HEK293 (cell line): ENCODE measurements around the gene HMCN1.

Experiments used
- CTCF ChIA-PET: fragments of 350-600 bp; formaldehyde crosslinking; extraction: SDS; loops from one replicate; lab custom pipeline; 2021; ENCODE audit warnings: antibody characterized with exemption; lab: Yijun Ruan, JAX
- POLR2A ChIA-PET: fragments of 300-600 bp; formaldehyde crosslinking; extraction: SDS; loops from one replicate; lab custom pipeline; 2020; ENCODE audit warnings: antibody characterized with exemption, inconsistent platforms; lab: Yijun Ruan, JAX
- H3K27ac ChIP-seq: fragments of 200-500 bp; sonication (Bioruptor generic); 2 replicates; pipeline ENCODE4 v1.5.1; 2014; ENCODE audit warnings: low read depth, low read length, control low read depth, inconsistent platforms; ENCODE audit errors: extremely low read depth
- H3K36me3 ChIP-seq, 2 experiments: fragments of 200-500 bp in 1 of 2; sonication (Bioruptor generic) in 1 of 2; 1 replicate in 1 of 2; 2 replicates in 1 of 2; pipeline ENCODE4 v1.5.1; 2014 to 2017; ENCODE audit warnings: inconsistent platforms in 2 of 2, low read length in 2 of 2; ENCODE audit not compliant: control insufficient read depth in 2 of 2, insufficient read depth in 1 of 2
- H3K4me1 ChIP-seq: fragments of 200-500 bp; sonication (Bioruptor generic); 2 replicates; pipeline ENCODE4 v1.5.1; 2014; ENCODE audit warnings: mild to moderate bottlenecking, low read length, inconsistent platforms; ENCODE audit not compliant: control insufficient read depth, insufficient read depth
- H3K4me3 ChIP-seq: 2 replicates; pipeline ENCODE4 v1.5.1; 2011; ENCODE audit warnings: low read depth, mild to moderate bottlenecking, control low read depth, low read length, moderate library complexity
- H3K9me3 ChIP-seq: fragments of 200-500 bp; sonication (Bioruptor generic); 2 replicates; pipeline ENCODE4 v1.5.1; 2014; ENCODE audit warnings: low read depth, low read length, inconsistent platforms; ENCODE audit not compliant: control insufficient read depth, insufficient read depth
- FEZF1 ChIP-seq: fragments of 450-650 bp; formaldehyde crosslinking; IDR thresholded peaks from 2 replicates; pipeline ENCODE4 v1.5.1; 2016; ENCODE audit warnings: missing biosample characterization, missing genetic modification characterization
- GLIS1 ChIP-seq: fragments of 450-650 bp; formaldehyde crosslinking; IDR thresholded peaks from 2 replicates; pipeline ENCODE4 v1.5.1; 2016; ENCODE audit warnings: missing biosample characterization, missing genetic modification characterization
- SP2 ChIP-seq: fragments of 450-650 bp; formaldehyde crosslinking; IDR thresholded peaks from 2 replicates; pipeline ENCODE4 v1.5.1; 2016; ENCODE audit warnings: missing biosample characterization, missing genetic modification characterization
- YY1 ChIP-seq: fragments of 450-650 bp; formaldehyde crosslinking; IDR thresholded peaks from 2 replicates; pipeline ENCODE4 v1.5.1; 2018; ENCODE audit warnings: missing biosample characterization, missing genetic modification characterization
- YY2 ChIP-seq: fragments of 450-650 bp; formaldehyde crosslinking; IDR thresholded peaks from 2 replicates; pipeline ENCODE4 v1.5.1; 2016; ENCODE audit warnings: missing biosample characterization, missing genetic modification characterization
- ZBTB21 ChIP-seq: fragments of 450-650 bp; formaldehyde crosslinking; IDR thresholded peaks from 2 replicates; pipeline ENCODE4 v1.5.1; 2017; ENCODE audit warnings: missing biosample characterization, missing genetic modification characterization
- ZBTB7A ChIP-seq: fragments of 450-650 bp; formaldehyde crosslinking; IDR thresholded peaks from 2 replicates; pipeline ENCODE4 v1.5.1; 2016; ENCODE audit warnings: low read depth, missing biosample characterization, missing genetic modification characterization
- ZNF280C ChIP-seq: fragments of 450-650 bp; formaldehyde crosslinking; IDR thresholded peaks from 2 replicates; pipeline ENCODE4 v1.5.1; 2016; ENCODE audit warnings: missing biosample characterization, missing genetic modification characterization
- ZNF341 ChIP-seq: fragments of 450-650 bp; formaldehyde crosslinking; IDR thresholded peaks from 2 replicates; pipeline ENCODE4; 2016; ENCODE audit warnings: low read depth, missing biosample characterization, missing genetic modification characterization
- ZNF350 ChIP-seq: fragments of 450-650 bp; formaldehyde crosslinking; IDR thresholded peaks from 2 replicates; pipeline ENCODE4 v1.5.0; 2017; ENCODE audit warnings: missing biosample characterization, mild to moderate bottlenecking, missing genetic modification characterization
- ZNF391 ChIP-seq: fragments of 450-650 bp; formaldehyde crosslinking; IDR thresholded peaks from 2 replicates; pipeline ENCODE4 v1.5.1; 2016; ENCODE audit warnings: low read depth, missing biosample characterization, missing genetic modification characterization, borderline replicate concordance
- ZNF488 ChIP-seq: fragments of 450-650 bp; formaldehyde crosslinking; IDR thresholded peaks from 2 replicates; pipeline ENCODE4 v1.5.1; 2016; ENCODE audit warnings: missing biosample characterization, missing genetic modification characterization
- ZNF571 ChIP-seq: fragments of 450-650 bp; formaldehyde crosslinking; IDR thresholded peaks from 2 replicates; pipeline ENCODE4 v1.5.0; 2017; ENCODE audit warnings: missing biosample characterization, missing genetic modification characterization
- ZNF707 ChIP-seq: fragments of 450-650 bp; formaldehyde crosslinking; IDR thresholded peaks from 2 replicates; pipeline ENCODE4 v1.5.1; 2016; ENCODE audit warnings: missing biosample characterization, missing genetic modification characterization
- ZNF777 ChIP-seq: fragments of 450-650 bp; formaldehyde crosslinking; IDR thresholded peaks from 2 replicates; pipeline ENCODE4 v1.5.1; 2017; ENCODE audit warnings: missing biosample characterization, missing genetic modification characterization, borderline replicate concordance
- ZNF785 ChIP-seq: fragments of 450-650 bp; formaldehyde crosslinking; IDR thresholded peaks from 2 replicates; pipeline ENCODE4 v1.5.1; 2016; ENCODE audit warnings: missing biosample characterization, missing genetic modification characterization
- ZNF843 ChIP-seq: fragments of 450-650 bp; formaldehyde crosslinking; IDR thresholded peaks from 2 replicates; pipeline ENCODE4 v1.5.1; 2016; ENCODE audit warnings: missing biosample characterization, missing genetic modification characterization
- ZSCAN5A ChIP-seq: fragments of 450-650 bp; formaldehyde crosslinking; IDR thresholded peaks from 2 replicates; pipeline ENCODE4 v1.5.1; 2016; ENCODE audit warnings: missing biosample characterization, missing genetic modification characterization
- TF ChIP-seq, protein P1 (sequence below): fragments of 450-650 bp; formaldehyde crosslinking; IDR thresholded peaks from 2 replicates; pipeline ENCODE4 v1.5.1; 2017; ENCODE audit warnings: missing biosample characterization, mild to moderate bottlenecking, missing genetic modification characterization, moderate library complexity
- TF ChIP-seq, protein P2 (sequence below): fragments of 450-650 bp; formaldehyde crosslinking; IDR thresholded peaks from 2 replicates; pipeline ENCODE4 v1.5.1; 2016; ENCODE audit warnings: missing biosample characterization, missing genetic modification characterization

HMCN1 gene

GRCh38 chr1:186165303-186165702, 431.1 kb downstream of the HMCN1 start:
- ChIA-PET POLR2A (no interaction called here), CTCF (interaction anchor here (0.6 to 4.0 kb wide), 3 partner anchors 10 to 247 kb away, joined by 3 to 10 read pairs (median 3); no protein-coding TSS in a partner anchor)
- Histone ChIP-seq H3K36me3 (no peaks in the 10 kb centered on the region), H3K27ac (no peak overlapping the region), H3K4me3 (no peak overlapping the region), H3K4me1 (no peaks in the 10 kb centered on the region), H3K9me3 (no peaks in the 10 kb centered on the region)
- TF ChIP-seq ZNF341 (tag by site-specific recombination) = no peak
- no peak for TF ChIP-seq ZNF785 (tag by site-specific recombination)
- TF ChIP-seq ZNF280C (tag by site-specific recombination) = no peak
- no peak for TF ChIP-seq ZSCAN5A
- TF ChIP-seq YY1 (tag by site-specific recombination) = no peak
- TF ChIP-seq, protein P1, sequence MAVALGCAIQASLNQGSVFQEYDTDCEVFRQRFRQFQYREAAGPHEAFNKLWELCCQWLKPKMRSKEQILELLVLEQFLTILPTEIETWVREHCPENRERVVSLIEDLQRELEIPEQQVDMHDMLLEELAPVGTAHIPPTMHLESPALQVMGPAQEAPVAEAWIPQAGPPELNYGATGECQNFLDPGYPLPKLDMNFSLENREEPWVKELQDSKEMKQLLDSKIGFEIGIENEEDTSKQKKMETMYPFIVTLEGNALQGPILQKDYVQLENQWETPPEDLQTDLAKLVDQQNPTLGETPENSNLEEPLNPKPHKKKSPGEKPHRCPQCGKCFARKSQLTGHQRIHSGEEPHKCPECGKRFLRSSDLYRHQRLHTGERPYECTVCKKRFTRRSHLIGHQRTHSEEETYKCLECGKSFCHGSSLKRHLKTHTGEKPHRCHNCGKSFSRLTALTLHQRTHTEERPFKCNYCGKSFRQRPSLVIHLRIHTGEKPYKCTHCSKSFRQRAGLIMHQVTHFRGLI = no peak
- TF ChIP-seq SP2 (tag by site-specific recombination) = no peak
- no peak for TF ChIP-seq ZNF571 (tag by site-specific recombination)
- TF ChIP-seq, protein P2, sequence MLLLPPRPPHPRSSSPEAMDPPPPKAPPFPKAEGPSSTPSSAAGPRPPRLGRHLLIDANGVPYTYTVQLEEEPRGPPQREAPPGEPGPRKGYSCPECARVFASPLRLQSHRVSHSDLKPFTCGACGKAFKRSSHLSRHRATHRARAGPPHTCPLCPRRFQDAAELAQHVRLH = no peak

- TF ChIP-seq YY2 (tag by site-specific recombination) = no peak
- ChIA-PET CTCF (interaction anchor here (4.0 kb wide), 1 partner anchor 12 kb away, joined by 10 read pairs; no protein-coding TSS in a partner anchor), POLR2A (interaction anchor here (0.6 kb wide), 1 partner anchor 121 kb away, joined by 4 read pairs; no protein-coding TSS in a partner anchor)
- H3K36me3 ChIP-seq = no peaks in the 10 kb centered on the region
- no peaks in the 10 kb centered on the region for H3K4me1 ChIP-seq
- no peak overlapping the region for H3K4me3 ChIP-seq
- H3K27ac ChIP-seq = no peak overlapping the region
- no peaks in the 10 kb centered on the region for H3K9me3 ChIP-seq
Observed at GRCh38 chr1:186167096-186167668, 433.0 kb downstream of the HMCN1 start.

GRCh38 chr1:186175588-186175987, 441.4 kb downstream of the HMCN1 start:
- Histone ChIP-seq H3K36me3 (no peaks in the 10 kb centered on the region), H3K4me1 (no peaks in the 10 kb centered on the region), H3K4me3 (no peak overlapping the region), H3K27ac (no peak overlapping the region), H3K9me3 (no peaks in the 10 kb centered on the region)
- POLR2A ChIA-PET = no interaction called here
- no peak for TF ChIP-seq ZNF707
- TF ChIP-seq ZNF843 = no peak
- TF ChIP-seq ZNF350 (tag by site-specific recombination) = no peak
- TF ChIP-seq GLIS1 (tag by site-specific recombination) = no peak
- no peak for TF ChIP-seq ZBTB21 (tag by site-specific recombination)
- no peak for TF ChIP-seq ZSCAN5A
- TF ChIP-seq ZNF488 (tag by site-specific recombination) = no peak
- TF ChIP-seq ZBTB7A (tag by site-specific recombination) = no peak
- TF ChIP-seq FEZF1 = no peak
- TF ChIP-seq ZNF391 (tag by site-specific recombination) = no peak
- no peak for TF ChIP-seq ZNF777 (tag by site-specific recombination)
- CTCF ChIA-PET = no interaction called here
